Stomach smooth muscle (tissue), 2 donors: ENCODE measurements around the gene S100A16.
A peak's percentile ranks its signal among the peaks of the same experiment; 100 is the strongest.
"Not testable (repeated sequence)": the region's sequence is repeated elsewhere in the genome, so short reads cannot be mapped to it uniquely, and the experiment has no call there.

ENCODE experiments used
- H3K27ac ChIP-seq: one replicate; pipeline ENCODE4 v1.7.0; 2013; ENCODE audit warnings: mild to moderate bottlenecking, low read length, inconsistent platforms
- H3K27me3 ChIP-seq, 2 donors: one replicate each; pipeline ENCODE4 v1.7.0; 2013; ENCODE audit warnings: low read length in 2 of 2; ENCODE audit not compliant: insufficient read depth in 2 of 2, control insufficient read depth in 1 of 2
- H3K36me3 ChIP-seq, 2 donors: one replicate each; pipeline ENCODE4 v1.7.0; 2013; ENCODE audit warnings: low read length in 2 of 2; ENCODE audit not compliant: control insufficient read depth in 2 of 2, insufficient read depth in 2 of 2
- H3K4me1 ChIP-seq: one replicate; pipeline ENCODE4 v1.7.0; 2013; ENCODE audit warnings: low read length; ENCODE audit not compliant: control insufficient read depth, insufficient read depth
- H3K4me3 ChIP-seq, 2 donors: one replicate each; pipeline ENCODE4 v1.7.0; 2013; ENCODE audit warnings: low read length in 2 of 2
- H3K9ac ChIP-seq, 2 donors: one replicate each; pipeline ENCODE4 v1.7.0; 2013; ENCODE audit warnings: low read length in 2 of 2, mild to moderate bottlenecking in 1 of 2
- H3K9me3 ChIP-seq, 2 donors: one replicate each; pipeline ENCODE4 v1.7.0; 2013; ENCODE audit warnings: low read length in 2 of 2; ENCODE audit not compliant: control insufficient read depth in 2 of 2
- donor health status: healthy.
- donor health status: Pancreatic carcinoma.

Gene S100A16

DNA sequence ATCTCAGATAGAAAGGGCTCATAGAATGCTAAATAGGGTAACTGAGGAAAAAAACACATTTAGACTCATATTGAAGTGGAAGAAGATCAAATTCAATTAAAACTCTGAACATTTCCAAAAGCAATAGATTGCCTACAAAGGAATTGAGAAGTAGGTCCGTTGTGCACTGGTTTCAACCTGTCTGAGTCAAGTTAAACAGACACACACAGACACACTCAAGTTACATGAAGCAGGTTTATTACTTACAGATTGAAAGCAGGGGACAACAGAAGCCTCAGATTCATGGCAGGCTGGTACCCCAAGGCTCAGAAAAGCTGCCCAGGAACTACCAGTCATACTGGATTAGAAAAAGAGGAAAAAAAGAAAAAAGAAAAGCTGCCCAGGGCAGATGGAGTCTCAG is 26.6 kb downstream of the S100A16 start:
- H3K27ac ChIP-seq = no peak overlapping the region
- H3K36me3 ChIP-seq = peaks cover 0 to 2% of the 10 kb centered on the region in 2 donors
- H3K4me3 ChIP-seq = no peak overlapping the region
- H3K9ac ChIP-seq = no peak overlapping the region
- H3K27me3 ChIP-seq = no peaks in the 10 kb centered on the region
- H3K9me3 ChIP-seq = no peaks in the 10 kb centered on the region
- no peaks in the 10 kb centered on the region for H3K4me1 ChIP-seq

DNA sequence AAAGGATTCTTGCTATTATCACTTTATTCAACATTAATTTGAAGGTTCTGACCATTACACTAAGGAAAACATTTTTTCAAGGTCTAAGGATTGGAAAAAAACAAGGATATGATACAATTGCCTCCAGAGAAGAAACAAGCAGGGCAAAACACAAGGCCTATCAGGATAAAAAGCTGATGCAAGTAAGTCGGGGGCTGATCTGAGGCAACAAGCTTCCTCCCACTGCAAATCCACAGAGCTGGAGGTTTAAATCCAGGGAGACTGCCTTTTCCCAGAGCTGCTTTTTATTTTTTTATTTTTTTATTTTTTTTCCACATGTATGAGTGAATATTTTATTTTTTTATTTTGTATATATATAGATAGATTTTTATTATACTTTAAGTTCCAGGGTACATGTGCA is 27.9 kb downstream of the S100A16 start:
- H3K36me3 ChIP-seq = peaks cover 0 to 2% of the 10 kb centered on the region in 2 donors
- H3K27me3 ChIP-seq = no peaks in the 10 kb centered on the region
- no peaks in the 10 kb centered on the region for H3K9me3 ChIP-seq
- no peaks in the 10 kb centered on the region for H3K4me1 ChIP-seq
- H3K4me3 ChIP-seq = no peak overlapping the region
- no peak overlapping the region for H3K27ac ChIP-seq
- H3K9ac ChIP-seq = no peak overlapping the region

DNA sequence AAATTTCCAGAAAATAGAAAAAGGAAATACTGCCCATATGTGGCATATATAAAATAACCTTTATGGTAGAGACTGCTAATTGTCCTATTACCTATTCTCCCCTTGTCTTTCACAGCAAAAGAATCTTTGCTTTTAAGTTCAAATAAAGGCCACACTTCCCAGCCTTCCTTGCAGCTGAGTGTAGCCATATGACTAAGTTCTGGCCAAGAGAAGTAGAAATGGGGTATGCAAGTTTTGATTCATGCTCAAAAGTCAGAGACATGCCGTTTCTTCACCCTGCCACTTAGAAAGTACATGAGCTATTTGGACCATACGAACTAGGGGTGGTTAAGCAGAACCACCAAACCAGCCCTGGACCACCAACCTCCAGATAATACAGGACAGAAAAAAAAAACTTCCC is 29.0 kb downstream of the S100A16 start:
- H3K27me3 ChIP-seq = no peaks in the 10 kb centered on the region
- H3K4me1 ChIP-seq = no peaks in the 10 kb centered on the region
- H3K9ac ChIP-seq = no peak overlapping the region
- H3K4me3 ChIP-seq = no peak overlapping the region
- H3K36me3 ChIP-seq = no peaks in the 10 kb centered on the region
- H3K9me3 ChIP-seq = no peaks in the 10 kb centered on the region
- H3K27ac ChIP-seq = no peak overlapping the region

DNA sequence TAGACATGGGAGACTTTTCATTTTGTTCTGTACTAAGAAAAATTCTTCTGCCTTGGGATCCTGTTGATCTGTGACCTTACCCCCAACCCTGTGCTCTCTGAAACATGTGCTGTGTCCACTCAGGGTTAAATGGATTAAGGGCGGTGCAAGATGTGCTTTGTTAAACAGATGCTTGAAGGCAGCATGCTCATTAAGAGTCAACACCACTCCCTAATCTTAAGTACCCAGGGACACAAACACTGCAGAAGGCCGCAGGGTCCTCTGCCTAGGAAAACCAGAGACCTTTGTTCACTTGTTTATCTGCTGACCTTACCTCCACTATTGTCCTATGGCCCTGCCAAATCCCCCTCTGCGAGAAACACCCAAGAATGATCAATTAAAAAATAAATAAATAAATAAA is 29.4 kb downstream of the S100A16 start:
- H3K4me3 ChIP-seq, H3K36me3 ChIP-seq, H3K9me3 ChIP-seq, H3K27ac ChIP-seq, H3K9ac ChIP-seq, H3K27me3 ChIP-seq, H3K4me1 ChIP-seq: not testable (repeated sequence)

DNA sequence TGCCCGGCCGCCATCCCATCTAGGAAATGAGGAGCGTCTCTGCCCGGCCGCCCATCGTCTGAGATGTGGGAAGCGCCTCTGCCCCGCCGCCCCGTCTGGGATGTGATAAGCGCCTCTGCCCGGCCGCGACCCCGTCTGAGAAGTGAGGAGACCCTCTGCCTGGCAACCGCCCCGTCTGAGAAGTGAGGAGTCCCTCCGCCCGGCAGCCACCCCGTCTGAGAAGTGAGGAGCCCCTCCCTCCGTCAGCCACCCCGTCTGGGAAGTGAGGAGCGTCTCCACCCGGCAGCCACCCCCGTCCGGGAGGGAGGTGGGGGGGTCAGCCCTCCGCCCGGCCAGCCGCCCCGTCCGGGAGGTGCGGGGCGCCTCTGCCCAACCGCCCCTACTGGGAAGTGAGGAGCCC is 30.1 kb downstream of the S100A16 start:
- H3K36me3 ChIP-seq, H3K4me1 ChIP-seq, H3K9me3 ChIP-seq, H3K9ac ChIP-seq, H3K27ac ChIP-seq, H3K4me3 ChIP-seq, H3K27me3 ChIP-seq: not testable (repeated sequence)

DNA sequence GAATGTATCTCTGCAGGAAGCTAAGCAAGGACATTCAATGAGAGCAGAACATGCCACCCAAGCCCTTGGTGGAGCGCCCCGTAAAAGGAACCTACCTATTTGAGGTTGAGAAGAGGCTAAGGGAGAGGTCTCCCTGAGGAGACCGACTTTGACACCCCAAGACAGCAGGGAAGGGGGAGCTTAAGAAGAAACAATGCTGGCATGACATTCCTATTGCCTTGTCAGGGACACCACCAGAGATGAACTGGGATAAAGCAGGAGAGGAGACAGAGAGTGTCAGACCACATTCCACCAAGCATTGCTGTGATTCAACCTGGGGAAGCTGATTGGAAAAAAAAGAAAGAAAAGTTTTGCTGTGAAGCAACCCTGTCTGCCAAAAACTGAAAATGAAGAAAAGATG is 34.0 kb downstream of the S100A16 start:
- H3K9me3 ChIP-seq = no peaks in the 10 kb centered on the region
- H3K27ac ChIP-seq = no peak overlapping the region
- H3K27me3 ChIP-seq = no peaks in the 10 kb centered on the region
- no peaks in the 10 kb centered on the region for H3K36me3 ChIP-seq
- H3K9ac ChIP-seq = no peak overlapping the region
- no peak overlapping the region for H3K4me3 ChIP-seq
- no peaks in the 10 kb centered on the region for H3K4me1 ChIP-seq

DNA sequence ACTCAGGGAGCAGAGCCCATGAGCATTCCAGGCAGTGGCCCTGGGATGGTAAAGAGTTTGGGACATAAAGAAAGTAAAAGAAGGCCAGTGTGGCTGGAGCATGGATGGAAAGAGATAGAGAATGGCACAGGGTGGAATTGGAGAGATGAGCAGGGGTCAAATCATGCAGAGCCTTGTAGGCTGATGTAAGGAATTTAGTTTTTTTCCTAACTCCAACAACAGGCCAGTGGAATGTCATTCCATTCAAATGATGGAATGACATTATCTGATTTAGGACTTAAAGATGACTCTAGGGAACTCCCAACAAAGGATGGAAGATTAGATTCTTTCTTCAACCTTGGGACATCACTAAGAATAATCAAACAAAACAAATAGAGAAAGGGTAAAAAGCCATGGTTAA is 34.4 kb downstream of the S100A16 start:
- H3K27me3 ChIP-seq = no peaks in the 10 kb centered on the region
- H3K9ac ChIP-seq = no peak overlapping the region
- no peak overlapping the region for H3K27ac ChIP-seq
- no peak overlapping the region for H3K4me3 ChIP-seq
- H3K4me1 ChIP-seq = no peaks in the 10 kb centered on the region
- no peaks in the 10 kb centered on the region for H3K36me3 ChIP-seq
- H3K9me3 ChIP-seq = no peaks in the 10 kb centered on the region

DNA sequence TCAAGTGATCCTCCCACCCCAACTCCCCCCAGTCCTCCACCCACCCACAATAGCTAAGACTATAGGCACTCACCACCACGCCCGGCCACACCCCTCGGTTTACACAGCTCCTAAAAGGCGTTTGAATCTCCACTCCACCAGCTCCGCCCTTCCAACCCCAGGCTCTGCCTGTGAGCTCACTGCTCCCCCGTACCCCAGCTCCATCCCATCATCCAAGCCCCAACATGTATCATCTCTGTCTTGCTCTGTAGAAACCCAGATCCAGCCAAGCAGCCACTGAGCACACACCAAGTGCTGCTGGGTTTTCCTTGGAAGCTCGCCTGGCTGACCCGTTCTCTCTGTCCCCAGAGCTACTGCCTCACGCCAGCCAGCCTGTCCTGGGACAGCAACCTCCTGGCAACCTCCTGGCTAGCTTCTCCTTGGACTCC is 35.3 kb downstream of the S100A16 start:
- H3K9ac ChIP-seq = no peak overlapping the region
- H3K36me3 ChIP-seq = no peaks in the 10 kb centered on the region
- H3K27me3 ChIP-seq = no peaks in the 10 kb centered on the region
- no peak overlapping the region for H3K4me3 ChIP-seq
- no peak overlapping the region for H3K27ac ChIP-seq
- no peaks in the 10 kb centered on the region for H3K4me1 ChIP-seq
- no peaks in the 10 kb centered on the region for H3K9me3 ChIP-seq

DNA sequence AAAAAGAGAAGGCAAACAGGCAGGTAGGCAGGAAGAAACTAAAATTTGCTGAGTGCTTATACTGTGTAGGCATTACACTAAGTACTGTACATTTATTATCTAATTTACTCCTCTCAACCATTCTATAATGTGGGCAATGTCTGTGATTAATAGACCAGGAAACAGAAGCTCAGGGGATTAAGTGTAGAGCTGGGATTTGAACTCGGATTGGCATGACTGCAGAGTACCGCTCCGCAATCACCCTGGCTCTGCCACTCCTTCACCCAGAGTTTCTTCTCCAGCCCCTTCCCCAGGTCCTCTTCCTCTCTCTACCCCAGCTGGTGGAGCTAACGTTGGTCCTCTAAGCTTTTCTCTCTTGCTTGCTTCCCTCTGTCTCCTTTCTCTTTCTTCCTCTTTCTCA is 35.8 kb downstream of the S100A16 start:
- no peak overlapping the region for H3K27ac ChIP-seq

DNA sequence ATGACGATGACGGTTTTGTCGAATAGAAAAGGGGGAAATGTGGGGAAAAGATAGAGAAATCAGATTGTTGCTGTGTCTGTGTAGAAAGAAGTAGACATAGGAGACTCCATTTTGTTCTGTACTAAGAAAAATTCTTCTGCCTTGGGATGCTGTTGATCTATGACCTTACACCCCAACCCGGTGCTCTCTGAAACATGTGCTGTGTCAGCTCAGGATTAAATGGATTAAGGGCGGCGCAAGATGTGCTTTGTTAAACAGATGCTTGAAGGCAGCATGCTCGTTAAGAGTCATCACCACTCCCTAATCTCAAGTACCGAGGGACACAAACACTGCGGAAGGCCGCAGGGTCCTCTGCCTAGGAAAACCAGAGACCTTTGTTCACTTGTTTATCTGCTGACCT is 37.4 kb downstream of the S100A16 start:
- not testable (repeated sequence) for H3K27me3 ChIP-seq, H3K36me3 ChIP-seq, H3K4me1 ChIP-seq, H3K27ac ChIP-seq, H3K9me3 ChIP-seq, H3K9ac ChIP-seq, H3K4me3 ChIP-seq

More for the DNA sequence above, 35.8 kb downstream of the S100A16 start:
- no peak overlapping the region for H3K4me3 ChIP-seq
- no peaks in the 10 kb centered on the region for H3K27me3 ChIP-seq
- no peaks in the 10 kb centered on the region for H3K36me3 ChIP-seq
- no peak overlapping the region for H3K9ac ChIP-seq
- no peaks in the 10 kb centered on the region for H3K4me1 ChIP-seq
- H3K9me3 ChIP-seq = no peaks in the 10 kb centered on the region

DNA sequence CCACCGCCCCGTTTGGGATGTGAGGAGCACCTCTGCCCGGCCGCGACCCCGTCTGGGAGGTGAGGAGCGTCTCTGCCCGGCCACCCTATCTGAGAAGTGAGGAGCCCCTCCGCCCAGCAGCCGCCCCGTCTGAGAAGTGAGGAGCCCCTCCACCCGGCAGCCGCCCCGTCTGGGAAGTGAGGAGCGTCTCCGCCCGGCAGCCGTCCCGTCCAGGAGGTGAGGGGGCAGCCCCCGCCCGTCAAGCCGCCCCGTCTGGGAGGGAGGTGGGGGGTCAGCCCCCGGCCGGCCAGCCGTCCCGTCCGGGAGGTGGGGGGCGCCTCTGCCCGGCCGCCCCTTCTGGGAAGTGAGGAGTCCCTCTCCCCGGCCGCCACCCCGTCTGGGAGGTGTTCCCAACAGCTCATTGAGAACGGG is 37.9 kb downstream of the S100A16 start:
- H3K36me3 ChIP-seq, H3K9me3 ChIP-seq, H3K27ac ChIP-seq, H3K27me3 ChIP-seq, H3K4me1 ChIP-seq, H3K9ac ChIP-seq, H3K4me3 ChIP-seq: not testable (repeated sequence)

DNA sequence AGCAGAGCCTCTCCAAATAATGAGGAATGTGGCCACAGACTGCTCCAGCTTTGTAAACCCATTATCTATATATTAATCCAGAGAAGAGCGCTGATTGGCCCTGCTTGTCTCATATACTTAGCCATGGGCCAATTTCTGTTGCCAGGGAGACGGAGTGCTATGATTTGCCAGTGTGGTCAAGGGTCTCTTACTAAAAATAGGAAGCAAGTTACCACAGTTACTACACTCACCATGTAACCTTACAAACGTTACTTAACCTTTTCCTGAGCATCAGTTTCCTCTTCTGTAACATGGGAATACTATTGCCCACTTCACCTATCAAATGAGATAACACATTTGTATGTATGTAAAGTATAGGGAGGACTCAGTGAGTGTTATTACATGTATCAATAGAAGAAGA is 39.6 kb downstream of the S100A16 start:
- Histone ChIP-seq H3K27ac (peak overlapping the region; percentile 49), H3K9me3 (no peaks in the 10 kb centered on the region), H3K27me3 (no peaks in the 10 kb centered on the region), H3K36me3 (no peaks in the 10 kb centered on the region), H3K9ac (no peak overlapping the region), H3K4me1 (peaks cover 6% of the 10 kb centered on the region), H3K4me3 (no peak overlapping the region)
